Neural progenitor cell (in vitro differentiated cells): ENCODE data around the gene OPTC.

Source experiments
- EZH2 ChIP-seq: fragments of 200-600 bp; sonication (generic); IDR thresholded peaks from 2 replicates; pipeline ENCODE4 v1.6.1; 2017; ENCODE audit warnings: antibody characterized with exemption, mild to moderate bottlenecking, moderate library complexity
- EZH2phosphoT487 ChIP-seq: fragments of 200-600 bp; sonication (generic); IDR thresholded peaks from 2 replicates; pipeline ENCODE4 v1.6.1; 2017; ENCODE audit warnings: antibody characterized with exemption
- TF ChIP-seq, protein P1 (sequence below): fragments of 200-600 bp; sonication (generic); IDR thresholded peaks from 2 replicates; pipeline ENCODE4 v1.5.1; 2017; ENCODE audit warnings: antibody characterized with exemption, mild to moderate bottlenecking

DNA sequence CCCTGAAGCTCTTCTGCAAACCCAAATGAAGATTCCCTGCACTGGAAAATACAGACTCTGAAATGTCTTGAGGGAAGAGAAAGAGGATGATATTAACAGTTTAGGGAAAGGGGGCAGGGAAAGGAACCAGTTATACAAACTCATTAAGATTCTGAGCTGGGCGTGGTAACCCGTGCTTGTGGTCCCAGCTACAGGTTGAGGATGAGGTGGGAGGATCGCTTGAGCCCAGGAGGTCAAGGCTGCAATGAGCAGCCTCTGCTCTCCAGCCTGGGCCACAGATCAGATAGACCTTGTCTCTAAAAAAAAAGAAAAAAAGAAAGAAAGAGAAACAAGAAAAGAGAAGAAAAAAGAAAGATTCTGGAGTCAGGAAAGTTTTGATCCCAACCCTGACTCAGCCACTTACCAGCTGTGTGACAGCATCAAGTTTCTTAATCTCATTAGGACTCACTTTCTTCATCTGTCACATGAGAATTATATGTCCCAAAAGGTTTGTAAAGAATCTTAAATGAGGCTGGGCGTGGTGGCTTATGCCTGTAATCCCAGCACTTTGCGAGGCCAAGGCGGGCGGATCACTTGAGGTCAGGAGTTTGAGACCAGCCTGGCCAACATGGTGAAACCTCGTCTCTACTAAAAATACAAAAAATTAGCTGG, 53.9 kb downstream of the OPTC start:
- TF ChIP-seq, protein P1, sequence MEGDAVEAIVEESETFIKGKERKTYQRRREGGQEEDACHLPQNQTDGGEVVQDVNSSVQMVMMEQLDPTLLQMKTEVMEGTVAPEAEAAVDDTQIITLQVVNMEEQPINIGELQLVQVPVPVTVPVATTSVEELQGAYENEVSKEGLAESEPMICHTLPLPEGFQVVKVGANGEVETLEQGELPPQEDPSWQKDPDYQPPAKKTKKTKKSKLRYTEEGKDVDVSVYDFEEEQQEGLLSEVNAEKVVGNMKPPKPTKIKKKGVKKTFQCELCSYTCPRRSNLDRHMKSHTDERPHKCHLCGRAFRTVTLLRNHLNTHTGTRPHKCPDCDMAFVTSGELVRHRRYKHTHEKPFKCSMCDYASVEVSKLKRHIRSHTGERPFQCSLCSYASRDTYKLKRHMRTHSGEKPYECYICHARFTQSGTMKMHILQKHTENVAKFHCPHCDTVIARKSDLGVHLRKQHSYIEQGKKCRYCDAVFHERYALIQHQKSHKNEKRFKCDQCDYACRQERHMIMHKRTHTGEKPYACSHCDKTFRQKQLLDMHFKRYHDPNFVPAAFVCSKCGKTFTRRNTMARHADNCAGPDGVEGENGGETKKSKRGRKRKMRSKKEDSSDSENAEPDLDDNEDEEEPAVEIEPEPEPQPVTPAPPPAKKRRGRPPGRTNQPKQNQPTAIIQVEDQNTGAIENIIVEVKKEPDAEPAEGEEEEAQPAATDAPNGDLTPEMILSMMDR, result no peak
- no peak for TF ChIP-seq EZH2
- TF ChIP-seq EZH2phosphoT487, result no peak
